SK-N-SH treated with all-trans-retinoic acid at 6 μM for 48 hours (cell line): ENCODE data around the gene GPR151.

Experiments used
- ATAC-seq: fragments of 200-7000 bp; cut with Tn5 transposase; 3 replicates; pipeline ENCODE4 v1.9.1; 2020; ENCODE audit warnings: mild to moderate bottlenecking, moderate library complexity
- BACH2 ChIP-seq: fragments of 250-450 bp; sonication (Bioruptor Pico); IDR thresholded peaks from 2 replicates; pipeline ENCODE4 v1.9.0; 2021; ENCODE audit warnings: mild to moderate bottlenecking, borderline replicate concordance
- CSDC2 ChIP-seq: fragments of 250-450 bp; sonication (Bioruptor Pico); IDR thresholded peaks from 2 replicates; pipeline ENCODE4 v1.5.0; 2020; ENCODE audit warnings: mild to moderate bottlenecking, moderate library complexity
- CSRNP3 ChIP-seq: fragments of 250-450 bp; sonication (Bioruptor Pico); IDR thresholded peaks from 2 replicates; pipeline ENCODE4 v1.5.1; 2021; ENCODE audit warnings: mild to moderate bottlenecking, moderate library complexity
- OSR1 ChIP-seq: fragments of 250-450 bp; sonication (Bioruptor Pico); IDR thresholded peaks from 2 replicates; pipeline ENCODE4 v1.8.0; 2022; ENCODE audit warnings: moderate library complexity, mild to moderate bottlenecking, inconsistent platforms
- PATZ1 ChIP-seq: fragments of 250-450 bp; sonication (Bioruptor Pico); IDR thresholded peaks from 2 replicates; pipeline ENCODE4 v1.8.0; 2020; ENCODE audit warnings: mild to moderate bottlenecking, moderate library complexity, borderline replicate concordance
- RARB ChIP-seq: fragments of 250-450 bp; sonication (Bioruptor Pico); IDR thresholded peaks from 2 replicates; pipeline ENCODE4 v1.8.0; 2021; ENCODE audit warnings: mild to moderate bottlenecking, moderate library complexity
- SNAI2 ChIP-seq: fragments of 250-450 bp; sonication (Bioruptor Pico); IDR thresholded peaks from 2 replicates; pipeline ENCODE4 v1.5.0; 2020; ENCODE audit warnings: mild to moderate bottlenecking, moderate library complexity
- TCF4 ChIP-seq: fragments of 250-450 bp; sonication (Bioruptor Pico); IDR thresholded peaks from 2 replicates; pipeline ENCODE4 v1.8.0; 2021; ENCODE audit warnings: mild to moderate bottlenecking, moderate library complexity, borderline replicate concordance
- TOX ChIP-seq: fragments of 250-450 bp; sonication (Bioruptor Pico); IDR thresholded peaks from 2 replicates; pipeline ENCODE4 v1.8.0; 2021; ENCODE audit warnings: mild to moderate bottlenecking, moderate library complexity, borderline replicate concordance
- TSHZ2 ChIP-seq: fragments of 250-450 bp; sonication (Bioruptor Pico); IDR thresholded peaks from 2 replicates; pipeline ENCODE4 v1.5.0; 2020; ENCODE audit warnings: mild to moderate bottlenecking, moderate library complexity
- ZC3H10 ChIP-seq: fragments of 250-450 bp; sonication (Bioruptor Pico); IDR thresholded peaks from 2 replicates; pipeline ENCODE4 v1.5.1; 2021; ENCODE audit warnings: mild to moderate bottlenecking, moderate library complexity
- ZFP3 ChIP-seq: fragments of 250-450 bp; sonication (Bioruptor Pico); IDR thresholded peaks from 2 replicates; pipeline ENCODE4 v1.5.0; 2020; ENCODE audit warnings: mild to moderate bottlenecking, moderate library complexity
- ZFP30 ChIP-seq: fragments of 450-650 bp; formaldehyde crosslinking; IDR thresholded peaks from 2 replicates; pipeline ENCODE4 v1.5.0; 2022; ENCODE audit warnings: mild to moderate bottlenecking, moderate library complexity
- ZNF565 ChIP-seq: fragments of 450-650 bp; formaldehyde crosslinking; conservative IDR thresholded peaks from 2 replicates; pipeline ENCODE4 v1.5.0; 2020; ENCODE audit warnings: low read depth, mild to moderate bottlenecking, moderate library complexity
- TF ChIP-seq, protein P1 (sequence below): fragments of 250-450 bp; sonication (Bioruptor Pico); IDR thresholded peaks from 2 replicates; pipeline ENCODE4 v1.8.0; 2021; ENCODE audit warnings: low read depth, mild to moderate bottlenecking, moderate library complexity, borderline replicate concordance
- TF ChIP-seq, protein P2 (sequence below): fragments of 250-450 bp; sonication (Bioruptor Pico); IDR thresholded peaks from 2 replicates; pipeline ENCODE4 v1.5.1; 2020; ENCODE audit warnings: low read depth, mild to moderate bottlenecking, moderate library complexity

GPR151 gene

DNA sequence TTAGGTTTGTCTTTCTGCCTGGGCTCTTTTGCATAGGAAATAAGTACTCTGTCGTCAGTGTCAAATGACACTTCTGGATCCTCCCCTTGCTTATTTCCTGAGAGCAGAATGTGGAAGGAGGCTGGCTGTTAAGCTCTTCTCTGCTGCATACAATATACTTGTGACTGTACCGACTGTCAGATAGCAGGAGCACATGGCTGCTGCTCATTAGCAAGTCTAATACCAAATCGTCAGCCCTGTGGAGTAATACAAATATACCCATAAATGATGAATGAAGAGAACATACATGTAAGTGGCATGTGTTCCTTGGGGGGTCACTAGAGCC lies at the start of gene GPR151:
Gene GPR151 (minus strand): TSS at position 40 of the 325 bp plus-strand sequence. CDS start 77 bp downstream, outside the sequence.
- peak; percentile 52 for ATAC-seq
- no peak for TF ChIP-seq ZNF565 (CRISPR knock-in tag)
- TF ChIP-seq ZC3H10: no peak
- TF ChIP-seq, protein P1, sequence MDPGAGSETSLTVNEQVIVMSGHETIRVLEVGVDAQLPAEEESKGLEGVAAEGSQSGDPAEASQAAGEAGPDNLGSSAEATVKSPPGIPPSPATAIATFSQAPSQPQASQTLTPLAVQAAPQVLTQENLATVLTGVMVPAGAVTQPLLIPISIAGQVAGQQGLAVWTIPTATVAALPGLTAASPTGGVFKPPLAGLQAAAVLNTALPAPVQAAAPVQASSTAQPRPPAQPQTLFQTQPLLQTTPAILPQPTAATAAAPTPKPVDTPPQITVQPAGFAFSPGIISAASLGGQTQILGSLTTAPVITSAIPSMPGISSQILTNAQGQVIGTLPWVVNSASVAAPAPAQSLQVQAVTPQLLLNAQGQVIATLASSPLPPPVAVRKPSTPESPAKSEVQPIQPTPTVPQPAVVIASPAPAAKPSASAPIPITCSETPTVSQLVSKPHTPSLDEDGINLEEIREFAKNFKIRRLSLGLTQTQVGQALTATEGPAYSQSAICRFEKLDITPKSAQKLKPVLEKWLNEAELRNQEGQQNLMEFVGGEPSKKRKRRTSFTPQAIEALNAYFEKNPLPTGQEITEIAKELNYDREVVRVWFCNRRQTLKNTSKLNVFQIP (CRISPR knock-in tag): no peak
- no peak for TF ChIP-seq CSDC2 (CRISPR knock-in tag)
- no peak for TF ChIP-seq PATZ1 (CRISPR knock-in tag)
- TF ChIP-seq, all 23 proteins: peak for 0

DNA sequence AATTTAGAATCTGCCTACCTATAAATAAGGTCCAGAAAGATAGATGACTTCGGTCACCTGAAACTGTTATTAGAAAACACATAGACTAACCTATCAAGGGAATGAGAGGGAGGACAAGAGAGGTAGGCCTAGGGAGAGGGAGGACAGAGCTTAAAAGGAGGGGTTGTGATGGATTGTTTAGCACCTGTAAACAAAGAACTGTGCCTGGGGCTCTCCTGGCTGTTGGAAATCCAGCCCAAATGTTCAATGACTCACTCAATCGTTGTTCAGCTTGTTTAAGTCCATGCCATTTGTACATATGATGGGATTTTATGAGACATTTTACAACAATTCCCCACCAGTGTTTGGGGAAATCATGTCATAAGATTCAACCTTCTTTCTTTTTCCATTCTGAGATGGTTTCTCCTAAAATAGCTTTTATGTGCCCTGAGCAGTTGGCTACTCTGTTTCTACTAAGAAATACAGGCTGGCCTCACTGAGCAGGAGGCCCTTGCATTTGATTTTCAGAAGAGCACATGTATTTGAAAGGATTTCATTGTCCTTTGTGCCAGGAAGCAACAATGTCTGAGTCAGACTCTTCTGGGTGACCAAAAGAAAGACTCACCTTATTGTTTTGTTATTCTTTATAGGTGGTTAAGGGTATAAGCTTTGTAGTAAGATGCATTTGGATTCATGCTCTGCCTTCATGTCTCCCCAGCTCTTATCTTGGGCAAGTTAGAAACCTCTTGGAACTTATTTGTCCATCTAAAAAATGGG lies 48.2 kb upstream of the GPR151 start:
- ATAC-seq: no peak

DNA sequence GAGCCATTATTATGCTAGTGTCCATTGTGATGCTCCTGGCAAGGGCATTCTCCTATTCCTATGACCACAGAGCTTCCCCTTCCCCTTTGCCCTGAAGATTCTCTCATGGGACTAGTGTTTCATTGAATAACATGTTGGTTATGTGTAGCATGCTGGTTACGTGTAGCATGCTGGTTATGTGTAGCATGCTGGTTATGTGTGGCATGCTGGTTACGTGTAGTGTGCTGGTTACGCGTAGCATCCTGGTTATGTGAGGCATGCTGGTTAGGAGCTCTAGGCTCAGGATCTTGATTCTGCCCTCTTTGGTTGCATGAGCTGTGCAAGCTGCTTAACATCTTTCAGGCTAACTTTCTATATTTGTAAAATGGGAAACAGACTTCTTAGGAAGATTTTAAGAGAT lies 46.5 kb upstream of the GPR151 start:
- no peak for ATAC-seq
- TF ChIP-seq BACH2 (no peak), ZC3H10 (no peak), OSR1 (no peak), ZFP3 (CRISPR knock-in tag) (no peak), ZNF565 (CRISPR knock-in tag) (no peak), TOX (CRISPR knock-in tag) (no peak), RARB (CRISPR knock-in tag) (no peak), PATZ1 (CRISPR knock-in tag) (no peak), SNAI2 (no peak)
- TF ChIP-seq, protein P1 (CRISPR knock-in tag): no peak
- TF ChIP-seq, protein P2, sequence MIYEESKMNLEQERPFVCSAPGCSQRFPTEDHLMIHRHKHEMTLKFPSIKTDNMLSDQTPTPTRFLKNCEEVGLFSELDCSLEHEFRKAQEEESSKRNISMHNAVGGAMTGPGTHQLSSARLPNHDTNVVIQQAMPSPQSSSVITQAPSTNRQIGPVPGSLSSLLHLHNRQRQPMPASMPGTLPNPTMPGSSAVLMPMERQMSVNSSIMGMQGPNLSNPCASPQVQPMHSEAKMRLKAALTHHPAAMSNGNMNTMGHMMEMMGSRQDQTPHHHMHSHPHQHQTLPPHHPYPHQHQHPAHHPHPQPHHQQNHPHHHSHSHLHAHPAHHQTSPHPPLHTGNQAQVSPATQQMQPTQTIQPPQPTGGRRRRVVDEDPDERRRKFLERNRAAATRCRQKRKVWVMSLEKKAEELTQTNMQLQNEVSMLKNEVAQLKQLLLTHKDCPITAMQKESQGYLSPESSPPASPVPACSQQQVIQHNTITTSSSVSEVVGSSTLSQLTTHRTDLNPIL: no peak

More for the DNA sequence above, 48.2 kb upstream of the GPR151 start:
- no peak for TF ChIP-seq OSR1
- TF ChIP-seq TOX (CRISPR knock-in tag): no peak
- TF ChIP-seq ZC3H10: no peak
- no peak for TF ChIP-seq TCF4 (CRISPR knock-in tag)
- TF ChIP-seq ZFP30: no peak
- TF ChIP-seq TSHZ2: no peak
- TF ChIP-seq CSRNP3 (CRISPR knock-in tag): no peak
- TF ChIP-seq, protein P2: no peak
- TF ChIP-seq, all 23 proteins: peak for 0
